ENCODE results near the gene DCLK1.

DCLK1 gene

GRCh38 chr13:35796623-35797022, 334.6 kb downstream of the DCLK1 start:
- in situ Hi-C loops (cut with MboI; ENCODE audit: low sequenced_read_pairs): no loop called here

- in situ Hi-C loops (cut with MboI; ENCODE audit: low sequenced_read_pairs): no loop called here
Measured at GRCh38 chr13:35794734-35795389, 336.3 kb downstream of the DCLK1 start.

DNA sequence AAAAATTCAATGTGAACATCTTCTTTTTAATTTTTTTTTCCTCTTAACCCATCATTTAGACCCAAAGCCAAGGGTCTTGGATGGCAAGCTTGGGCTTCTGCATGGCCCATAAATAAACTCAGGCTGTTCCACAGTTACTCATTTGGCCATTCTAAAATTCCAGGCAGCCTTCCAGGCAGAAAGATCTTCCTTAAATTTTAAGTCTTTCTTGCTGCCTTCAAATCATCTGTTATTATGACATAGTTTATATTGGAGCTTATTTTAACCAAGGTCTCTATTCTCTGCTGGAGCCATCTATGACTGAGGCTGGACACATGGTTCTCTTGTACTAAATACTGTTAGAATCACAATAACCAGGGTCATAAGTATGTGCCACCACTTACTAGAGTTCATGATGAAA, 337.4 kb downstream of the DCLK1 start:
- in situ Hi-C loops (cut with MboI; ENCODE audit: low sequenced_read_pairs): no loop called here

DNA sequence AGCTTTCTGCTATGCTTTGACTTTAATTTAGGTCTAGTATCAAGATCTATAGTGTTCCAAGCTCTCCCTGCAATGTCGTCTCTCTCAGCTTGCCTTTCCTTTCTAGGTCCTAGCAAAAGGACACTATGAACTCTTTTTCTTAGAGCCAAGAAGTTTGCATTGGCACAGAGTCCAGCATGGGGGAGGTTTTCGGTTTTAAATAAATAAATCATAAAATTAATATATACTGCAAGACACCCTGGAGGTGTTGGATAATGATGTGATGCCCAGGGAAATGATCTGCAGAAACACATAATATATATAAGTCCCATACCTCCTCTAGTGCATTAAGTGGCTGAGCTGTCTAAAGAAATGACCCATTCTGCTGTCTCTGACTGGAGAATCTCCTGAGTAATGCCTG, 338.3 kb downstream of the DCLK1 start:
- in situ Hi-C loops (cut with MboI; ENCODE audit: low sequenced_read_pairs): no loop called here

- in situ Hi-C loops (cut with MboI; ENCODE audit: low sequenced_read_pairs): no loop called here
Measured at GRCh38 chr13:35792021-35792420, 339.2 kb downstream of the DCLK1 start.

DNA sequence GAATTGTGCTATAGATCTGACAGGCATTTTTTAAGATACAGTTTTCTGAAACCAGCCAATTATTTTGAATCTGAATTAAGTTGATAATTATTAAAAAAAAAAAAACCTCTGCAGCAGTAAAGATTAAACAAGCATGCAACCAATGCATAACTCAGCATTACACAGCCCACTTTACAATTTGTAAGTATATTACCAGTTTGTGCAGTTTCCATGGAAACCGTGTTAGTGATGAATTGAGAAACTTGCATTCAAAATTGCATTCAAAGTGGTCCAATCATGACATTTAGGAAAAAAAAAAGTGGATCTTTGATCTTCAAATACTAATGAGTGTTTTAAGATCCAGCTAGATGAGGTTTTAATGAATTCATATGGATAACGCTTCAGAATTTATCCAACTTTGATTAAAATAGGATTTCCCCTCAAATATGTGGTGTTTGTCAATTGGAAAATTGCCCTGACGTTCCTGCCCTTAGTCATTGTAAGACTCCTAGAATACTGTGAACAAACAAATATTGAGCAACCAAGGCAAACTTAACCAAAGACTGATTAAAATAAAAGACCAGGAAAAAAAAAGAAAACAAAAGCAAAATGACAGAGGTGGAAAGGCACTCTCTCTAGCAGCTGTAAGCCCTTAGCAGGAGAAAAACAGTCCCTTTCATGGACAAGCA, 339.9 kb downstream of the DCLK1 start:
- in situ Hi-C loops (cut with MboI; ENCODE audit: low sequenced_read_pairs): no loop called here

DNA sequence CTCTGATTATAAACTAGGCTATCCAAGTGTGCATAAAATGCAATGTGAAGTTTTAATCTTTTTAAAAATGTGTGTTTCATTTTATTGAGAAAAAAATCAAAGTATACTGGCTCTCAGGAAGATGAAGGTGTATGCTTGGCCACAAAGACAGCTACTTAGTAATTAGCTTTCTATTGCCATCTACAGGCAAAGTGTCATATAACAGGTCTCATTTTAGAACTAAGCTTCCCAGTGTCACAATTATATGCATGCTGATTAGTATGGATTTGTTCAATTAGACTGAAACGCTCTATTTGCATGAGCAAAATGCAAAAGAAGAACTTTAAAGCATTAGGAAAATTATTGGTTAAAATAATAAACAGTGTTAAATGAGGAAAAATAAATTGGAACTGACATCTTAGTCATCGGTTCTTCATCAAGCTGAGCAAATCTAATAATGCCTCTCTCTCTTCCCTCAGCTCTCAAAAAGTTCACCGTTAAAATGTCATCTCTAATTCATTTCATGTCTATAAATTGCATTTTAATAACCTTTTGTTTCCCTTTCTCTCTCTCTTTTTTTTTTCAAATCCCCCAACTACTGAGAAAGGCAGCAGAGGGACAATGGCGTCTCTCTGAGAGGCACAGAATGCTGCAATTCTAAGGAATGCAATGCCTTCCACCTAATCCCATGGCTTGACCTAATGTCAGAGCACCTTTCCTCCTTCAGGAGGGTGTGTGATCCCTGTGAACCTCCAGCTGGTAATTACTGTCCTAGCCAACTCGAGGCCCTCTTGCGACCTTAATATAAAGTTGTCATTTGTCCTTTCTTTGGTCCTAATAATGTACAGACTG, 341.6 kb downstream of the DCLK1 start:
- in situ Hi-C loops (cut with MboI; ENCODE audit: low sequenced_read_pairs): no loop called here

- in situ Hi-C loops (cut with MboI; ENCODE audit: low sequenced_read_pairs): no loop called here
Measured at GRCh38 chr13:35787937-35788336, 343.2 kb downstream of the DCLK1 start.

- in situ Hi-C loops (cut with MboI; ENCODE audit: low sequenced_read_pairs): no loop called here
Measured at GRCh38 chr13:35785576-35786303, 345.4 kb downstream of the DCLK1 start.

- in situ Hi-C loops (cut with MboI; ENCODE audit: low sequenced_read_pairs): no loop called here
Measured at GRCh38 chr13:35784286-35784951, 346.8 kb downstream of the DCLK1 start.

DNA sequence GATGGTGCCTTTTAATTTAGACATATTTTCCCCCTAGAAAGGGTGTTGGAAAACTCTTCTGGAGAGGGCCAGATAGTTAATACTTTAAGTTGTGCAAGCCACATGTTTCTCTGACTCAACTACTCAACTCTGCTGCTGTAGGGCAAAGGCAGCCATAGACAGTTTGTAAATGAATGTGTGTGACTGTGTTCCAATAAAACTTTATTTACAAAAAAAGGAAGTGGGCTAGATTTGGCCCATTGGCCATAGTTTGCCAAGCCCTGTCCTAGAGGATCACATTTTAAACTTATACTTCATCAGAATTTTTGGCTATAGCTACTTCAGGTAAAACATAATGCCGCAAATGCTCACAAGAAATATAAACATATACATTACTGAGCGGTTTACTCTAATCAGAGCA, 348.4 kb downstream of the DCLK1 start:
- in situ Hi-C loops (cut with MboI; ENCODE audit: low sequenced_read_pairs): no loop called here

DNA sequence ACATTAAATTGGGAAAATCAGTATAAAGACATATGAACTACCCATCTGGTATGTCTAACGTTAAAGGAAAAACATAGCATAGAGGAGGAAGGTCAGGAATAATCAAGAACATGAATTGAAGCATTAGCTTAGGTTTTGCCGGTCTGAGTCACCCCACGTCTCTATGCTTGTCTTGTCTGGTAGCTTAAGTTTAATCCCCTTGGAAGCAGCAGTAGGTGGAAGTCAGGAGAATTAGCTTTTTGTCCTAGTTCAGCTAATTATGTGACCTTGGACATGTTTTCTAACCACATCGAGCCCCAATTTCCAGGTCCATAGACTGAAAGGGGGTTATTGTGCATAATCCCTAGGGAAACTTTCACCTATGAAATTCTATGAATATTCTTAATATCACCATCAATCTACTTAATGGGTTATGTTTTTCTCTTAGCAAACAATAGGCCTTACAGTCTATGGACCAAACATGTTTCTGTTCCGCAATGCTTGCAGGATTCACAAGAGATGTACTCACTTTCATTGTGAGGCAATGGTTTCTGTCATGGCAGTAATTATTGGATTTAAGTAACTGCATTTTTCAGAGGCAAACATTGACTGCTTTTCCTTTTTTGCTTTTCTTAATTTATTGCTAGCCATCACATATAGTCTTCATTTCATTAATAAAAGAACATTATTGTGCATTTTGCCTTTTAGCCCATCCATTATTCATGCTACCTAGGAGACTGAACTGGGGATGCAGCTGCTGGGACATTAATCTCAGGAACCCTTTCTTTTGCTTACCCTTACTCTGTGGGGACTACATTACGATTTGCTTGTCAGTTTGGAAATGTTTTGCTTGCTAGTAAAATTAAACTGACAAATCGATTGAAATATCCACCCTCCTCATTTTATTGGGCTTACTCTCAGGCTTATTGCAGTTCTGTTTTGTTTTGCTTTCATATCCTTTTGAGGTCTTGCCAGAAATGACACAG, 349.9 kb downstream of the DCLK1 start:
- in situ Hi-C loops (cut with MboI; ENCODE audit: low sequenced_read_pairs): no loop called here

GRCh38 chr13:35780613-35781012, 350.6 kb downstream of the DCLK1 start:
- in situ Hi-C loops (cut with MboI; ENCODE audit: low sequenced_read_pairs): no loop called here

- in situ Hi-C loops (cut with MboI; ENCODE audit: low sequenced_read_pairs): no loop called here
Measured at GRCh38 chr13:35771898-35772297, 359.3 kb downstream of the DCLK1 start.

- in situ Hi-C loops (cut with MboI; ENCODE audit: low sequenced_read_pairs): no loop called here
Measured at GRCh38 chr13:35770756-35771297, 360.4 kb downstream of the DCLK1 start.

DNA sequence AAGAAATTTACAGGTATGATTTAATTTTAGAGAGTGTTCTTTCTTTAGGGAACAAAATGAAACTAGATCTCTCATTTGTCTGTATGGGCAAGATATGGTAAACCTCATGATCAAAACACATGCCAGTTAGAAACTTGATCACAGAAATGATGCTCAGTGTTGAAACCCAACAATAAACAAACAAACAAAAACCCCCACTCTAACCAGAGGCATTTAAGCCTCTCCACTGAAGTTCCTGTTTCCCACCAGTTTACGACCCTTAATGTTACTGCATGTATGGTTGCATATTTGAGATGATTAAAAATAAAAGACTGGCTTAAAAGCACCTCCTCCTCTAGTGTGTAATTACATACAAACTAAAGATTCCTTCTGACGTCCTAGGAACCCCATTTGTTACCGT, 361.4 kb downstream of the DCLK1 start:
- in situ Hi-C loops (cut with MboI; ENCODE audit: low sequenced_read_pairs): no loop called here

- in situ Hi-C loops (cut with MboI; ENCODE audit: low sequenced_read_pairs): no loop called here
Measured at GRCh38 chr13:35768551-35768950, 362.6 kb downstream of the DCLK1 start.

GRCh38 chr13:35768073-35768472, 363.1 kb downstream of the DCLK1 start:
- in situ Hi-C loops (cut with MboI; ENCODE audit: low sequenced_read_pairs): no loop called here

DNA sequence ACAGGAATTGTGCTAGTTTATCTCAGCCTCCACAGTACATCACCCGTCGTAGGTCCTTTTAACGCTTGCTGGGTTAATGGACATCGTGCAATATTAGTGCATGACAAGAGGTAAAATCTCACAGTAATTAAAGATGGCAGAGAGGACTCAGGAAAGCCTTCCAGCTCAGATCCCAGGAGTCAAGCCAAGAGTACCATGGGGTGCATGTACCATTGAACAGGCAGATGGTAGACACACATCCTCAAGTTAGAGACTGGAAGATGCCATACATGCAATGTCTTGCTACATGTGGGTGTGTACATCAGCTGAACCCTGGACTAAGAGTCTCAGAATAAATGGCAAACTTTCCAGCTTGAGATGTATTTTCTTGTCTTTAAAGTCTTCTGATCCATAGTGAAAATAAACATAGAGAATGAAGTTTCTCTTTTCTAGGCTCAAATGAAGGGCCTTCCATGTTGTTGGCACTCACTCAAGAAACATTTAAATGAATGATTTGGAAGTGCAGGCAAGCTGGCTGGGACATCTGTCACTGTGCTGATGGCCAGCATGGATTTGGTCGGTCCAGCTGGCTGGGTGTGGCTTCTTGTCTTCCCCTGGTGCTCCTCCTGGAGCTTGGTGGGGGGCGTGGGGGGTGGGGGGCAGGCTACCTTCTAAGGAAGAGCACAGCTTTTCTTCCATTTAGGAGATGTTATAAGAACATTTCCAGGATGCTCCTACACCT, 363.8 kb downstream of the DCLK1 start:
- in situ Hi-C loops (cut with MboI; ENCODE audit: low sequenced_read_pairs): no loop called here
